ENCODE data around the gene NFKB1. TPM values are rescaled to one million over a fixed set of nuclear protein-coding genes. Genes with fewer than 3 reads are reported as not detected.
A peak's percentile ranks its signal among the peaks of the same experiment; 100 is the strongest.

Gene NFKB1
- total RNA-seq, 1 experiment from 2014 or later, result 34.2 TPM

DNA sequence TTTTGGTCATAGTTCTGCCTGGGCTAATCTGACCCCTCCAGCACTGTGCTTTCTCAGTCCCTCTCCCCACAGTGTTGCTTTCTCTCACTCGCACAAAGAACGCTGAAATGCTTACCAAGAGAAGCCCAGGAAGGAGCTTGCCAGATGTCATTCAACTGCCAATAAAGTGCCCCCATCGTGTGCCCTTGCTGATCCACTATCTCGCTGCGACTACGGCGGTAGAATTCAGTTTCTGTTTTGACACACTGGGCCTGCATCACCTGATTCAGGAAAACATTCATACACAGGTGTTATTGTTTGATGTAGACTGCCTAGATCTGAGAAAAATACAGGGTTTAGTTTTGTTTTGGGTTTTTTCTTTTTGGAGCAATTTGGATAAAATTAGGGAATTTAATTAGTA, 138.4 kb downstream of the NFKB1 start:
- H3K9me3 ChIP-seq (replicated peaks), result no peaks in the 10 kb centered on the region

DNA sequence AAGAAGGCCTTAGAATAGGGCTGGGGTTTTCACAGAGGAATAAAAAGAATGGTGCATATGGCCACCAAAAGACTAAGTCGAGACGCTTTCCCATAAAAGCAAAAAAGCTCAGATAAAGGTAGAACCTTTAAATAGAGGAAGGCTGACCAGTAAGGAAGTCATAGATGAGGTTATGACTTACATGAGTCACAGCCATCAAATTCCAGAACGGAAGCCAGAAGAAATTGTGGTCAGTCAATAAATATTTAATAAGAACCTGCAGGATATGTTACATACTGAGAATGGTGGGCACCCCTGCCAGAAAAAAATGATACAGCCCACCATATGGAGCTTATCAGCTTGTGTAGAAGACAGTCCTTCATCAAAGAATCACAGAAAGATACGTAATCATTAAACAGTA, 139.5 kb downstream of the NFKB1 start:
- Histone ChIP-seq H3K36me3 (no peaks in the 10 kb centered on the region), H3K9me3 (replicated peaks) (no peaks in the 10 kb centered on the region), H3K4me1 (no peaks in the 10 kb centered on the region), H3K27me3 (no peaks in the 10 kb centered on the region), H3K27ac (no peak overlapping the region), H3K4me3 (no peak overlapping the region)
- DNase-seq, result peak in 1 of 2 experiments; percentile 17

More for the DNA sequence above, 138.4 kb downstream of the NFKB1 start:
- no peaks in the 10 kb centered on the region for H3K36me3 ChIP-seq
- H3K4me1 ChIP-seq, result no peaks in the 10 kb centered on the region
- DNase-seq, result no peak
- no peak overlapping the region for H3K4me3 ChIP-seq
- no peaks in the 10 kb centered on the region for H3K27me3 ChIP-seq
- H3K27ac ChIP-seq, result no peak overlapping the region

DNA sequence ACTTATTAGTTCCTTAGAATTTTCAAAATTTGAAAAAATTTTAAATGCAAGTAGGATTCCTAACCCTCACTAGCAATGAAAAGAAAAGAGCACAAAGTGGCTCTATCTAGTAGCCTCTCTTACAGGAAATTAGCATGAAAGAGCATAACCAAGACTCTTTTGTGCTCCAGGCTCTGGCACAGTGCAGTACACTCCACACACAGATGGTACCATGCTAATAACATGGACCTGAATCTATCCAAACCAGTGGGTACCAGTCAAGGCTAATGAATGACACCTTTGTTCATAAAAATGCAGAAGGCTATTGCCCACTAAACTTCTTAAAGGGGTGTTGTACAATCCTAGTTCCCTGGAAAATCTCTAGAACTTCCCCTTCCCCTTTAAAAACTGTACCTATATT, 140.6 kb downstream of the NFKB1 start:
- Histone ChIP-seq H3K9me3 (replicated peaks) (no peaks in the 10 kb centered on the region), H3K4me3 (no peak overlapping the region), H3K36me3 (no peaks in the 10 kb centered on the region), H3K4me1 (no peaks in the 10 kb centered on the region), H3K27me3 (no peaks in the 10 kb centered on the region), H3K27ac (no peak overlapping the region)
- no peak for DNase-seq

DNA sequence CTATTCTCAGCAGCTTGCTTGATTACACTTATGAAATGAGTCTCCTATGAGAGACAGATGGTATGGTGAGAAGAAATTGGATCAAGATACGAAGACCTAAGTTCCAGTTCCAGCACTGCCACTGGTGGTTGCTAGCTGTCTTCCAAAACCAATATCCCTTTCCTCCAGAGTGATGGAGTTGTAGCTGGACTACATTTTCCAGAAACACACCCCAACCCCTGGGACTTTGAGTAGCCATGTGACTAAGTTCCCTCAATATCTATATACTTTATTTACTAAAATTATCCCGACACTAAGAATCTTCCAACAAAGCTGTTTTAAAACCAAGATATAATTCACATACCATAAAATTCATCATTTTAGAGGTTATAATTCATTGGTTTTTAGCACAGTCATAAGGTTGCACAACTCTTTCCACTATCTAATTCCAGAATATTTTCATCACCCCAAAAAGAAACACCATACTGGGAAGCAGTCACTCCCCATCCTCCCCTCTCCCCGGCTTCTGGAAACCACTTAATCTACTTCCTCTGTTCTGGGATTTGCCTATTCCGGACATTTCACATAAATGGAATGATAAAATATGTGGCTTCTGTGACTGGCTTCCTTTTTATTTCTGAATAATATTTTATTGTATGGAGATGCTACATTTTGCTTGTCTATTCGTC, 141.6 kb downstream of the NFKB1 start:
- no peak overlapping the region for H3K27ac ChIP-seq
- no peaks in the 10 kb centered on the region for H3K27me3 ChIP-seq
- no peaks in the 10 kb centered on the region for H3K9me3 ChIP-seq (replicated peaks)
- H3K4me3 ChIP-seq, result no peak overlapping the region
- DNase-seq, result no peak
- no peaks in the 10 kb centered on the region for H3K36me3 ChIP-seq
- no peaks in the 10 kb centered on the region for H3K4me1 ChIP-seq

DNA sequence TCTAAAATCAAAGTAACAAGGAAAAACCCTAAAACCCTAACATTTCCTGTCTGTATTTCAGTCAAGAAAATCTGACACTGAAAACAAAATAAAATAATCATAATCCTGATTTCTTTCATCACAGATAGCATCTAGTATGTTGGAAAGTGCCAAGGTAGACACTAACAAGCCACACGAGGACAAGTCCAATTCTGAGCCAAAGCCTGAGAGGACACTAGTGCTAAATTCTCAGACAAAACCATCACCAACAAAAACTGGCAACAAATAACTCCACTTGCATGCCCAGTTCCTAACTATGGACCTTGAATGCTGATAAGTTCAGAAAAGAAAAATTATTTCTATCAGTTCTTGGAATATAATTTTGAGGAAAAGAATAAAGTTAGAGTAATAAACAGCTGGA, 146.0 kb downstream of the NFKB1 start:
- peaks cover 6% of the 10 kb centered on the region for H3K36me3 ChIP-seq
- DNase-seq, result no peak
- no peaks in the 10 kb centered on the region for H3K4me1 ChIP-seq
- H3K27me3 ChIP-seq, result no peaks in the 10 kb centered on the region
- H3K27ac ChIP-seq, result no peak overlapping the region
- H3K4me3 ChIP-seq, result no peak overlapping the region
- no peaks in the 10 kb centered on the region for H3K9me3 ChIP-seq (replicated peaks)

DNA sequence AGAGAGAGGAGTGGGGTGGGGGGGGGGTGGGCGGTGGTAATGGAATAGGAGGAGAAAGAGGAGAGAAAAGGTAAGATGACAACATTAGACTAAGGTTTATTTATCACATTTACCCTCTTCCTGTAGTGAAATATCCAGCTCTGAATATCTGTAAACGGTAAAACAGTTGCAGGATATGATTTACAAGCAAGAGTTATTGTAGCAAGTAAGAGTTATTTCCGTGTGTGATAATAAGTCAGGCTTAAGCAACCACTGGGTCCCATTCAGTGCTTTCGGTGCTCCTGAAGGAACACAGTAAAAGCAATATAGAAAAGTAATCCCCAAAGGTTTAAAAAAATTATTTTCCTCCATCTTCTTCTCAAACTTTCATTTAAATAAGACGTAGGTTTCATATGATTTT, 156.0 kb downstream of the NFKB1 start:
- 0 out of 2 replicates have a peak, but pooled peaks cover 2% of the 10 kb centered on the region for H3K36me3 ChIP-seq
- DNase-seq, result no peak
- H3K27ac ChIP-seq, result no peak overlapping the region
- no peaks in the 10 kb centered on the region for H3K27me3 ChIP-seq
- no peaks in the 10 kb centered on the region for H3K4me1 ChIP-seq
- H3K9me3 ChIP-seq (replicated peaks), result no peaks in the 10 kb centered on the region
- H3K4me3 ChIP-seq, result no peak overlapping the region

DNA sequence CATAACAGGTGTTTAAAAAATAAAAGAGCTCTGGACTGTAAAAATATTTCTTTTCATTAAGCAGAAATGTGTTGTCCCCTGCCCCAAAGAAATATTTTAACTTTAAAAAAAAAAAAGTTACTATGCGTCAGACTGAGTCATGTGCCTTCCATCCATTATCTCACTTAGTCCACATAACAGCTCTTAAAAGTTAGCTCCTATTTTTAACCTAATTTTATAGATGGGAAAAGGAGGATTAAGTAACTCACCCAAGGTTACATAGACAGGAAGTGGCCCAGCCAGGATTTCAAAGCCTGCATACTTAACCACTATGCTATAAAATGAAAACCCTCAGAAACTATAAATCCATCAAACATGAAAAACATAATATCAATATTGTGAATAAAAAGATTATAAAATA, 161.9 kb downstream of the NFKB1 start:
- H3K4me1 ChIP-seq, result peaks cover 31% of the 10 kb centered on the region
- peak overlapping the region; percentile 35 for H3K27ac ChIP-seq
- H3K9me3 ChIP-seq (replicated peaks), result no peaks in the 10 kb centered on the region
- H3K36me3 ChIP-seq, result 0 out of 2 replicates have a peak, but pooled peaks cover 2% of the 10 kb centered on the region
- DNase-seq, result peak in 1 of 2 experiments; percentile 26
- H3K27me3 ChIP-seq, result no peaks in the 10 kb centered on the region
- H3K4me3 ChIP-seq, result no peak overlapping the region

DNA sequence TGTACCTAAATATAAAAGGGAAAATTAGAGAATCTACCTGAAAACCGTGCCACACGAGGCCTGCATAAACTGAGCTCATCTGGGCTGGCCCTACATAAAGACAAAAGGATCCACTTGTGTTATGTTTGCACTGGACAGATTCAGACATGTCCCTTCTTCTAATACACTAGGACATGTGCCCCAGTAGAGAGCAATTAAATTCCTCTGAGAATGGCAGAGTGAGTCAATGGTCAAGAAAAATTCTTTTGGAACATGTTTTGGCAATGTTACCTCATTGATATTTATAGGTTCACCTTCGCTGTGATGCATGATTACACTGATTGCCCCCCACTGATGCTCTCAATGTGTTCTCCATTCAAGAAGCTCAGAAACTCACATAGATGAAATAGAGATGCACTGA, 164.4 kb downstream of the NFKB1 start:
- Histone ChIP-seq H3K27ac (peak overlapping the region; percentile 10; the same call in 1 of the 2 replicates), H3K36me3 (0 out of 2 replicates have a peak, but pooled peaks cover 5% of the 10 kb centered on the region)

More for the DNA sequence above, 164.4 kb downstream of the NFKB1 start:
- DNase-seq, result no peak
- H3K4me1 ChIP-seq, result peaks cover 31% of the 10 kb centered on the region
- no peak overlapping the region for H3K4me3 ChIP-seq
- no peaks in the 10 kb centered on the region for H3K27me3 ChIP-seq
- no peaks in the 10 kb centered on the region for H3K9me3 ChIP-seq (replicated peaks)

Other genes with a start within 250 kb of the NFKB1 start
- 0.13 TPM in 1 of 2 replicates, not detected in the other for gene SLC39A8, start 155.9 kb upstream of the NFKB1 start, total RNA-seq (2014; rRNA removed; shearing (Covaris generic))